OCI-LY3 (cell line): Measurements from ENCODE around the gene NMT1.

ENCODE experiments used
- H2AFZ ChIP-seq: fragments of 200-600, 300-600 bp; shearing (Covaris generic); 2 replicates; pipeline ENCODE4 v1.6.0; 2014; ENCODE audit warnings: antibody characterized with exemption, low read depth, low read length
- H3K27ac ChIP-seq: fragments of 200-600, 300-600 bp; sonication (generic); 2 replicates; pipeline ENCODE4 v1.5.1; 2014; ENCODE audit warnings: mild to moderate bottlenecking, low read length, moderate library complexity, mixed read lengths
- H3K27me3 ChIP-seq: fragments of 200-600, 300-600 bp; sonication (generic); 2 replicates; pipeline ENCODE4 v1.6.1; 2014; ENCODE audit warnings: low read depth, low read length, mixed read lengths
- H3K36me3 ChIP-seq: fragments of 200-600, 300-600 bp; sonication (generic); replicated peaks from 2 replicates; pipeline ENCODE3; 2014; ENCODE audit warnings: low read depth, low read length, mixed read lengths
- H3K4me1 ChIP-seq: fragments of 300-600, 200-600 bp; sonication (generic); 2 replicates; pipeline ENCODE4 v1.6.1; 2014; ENCODE audit warnings: low read length, mixed read lengths
- H3K4me2 ChIP-seq: fragments of 200-600, 300-600 bp; sonication (generic); 2 replicates; pipeline ENCODE4 v1.6.1; 2014; ENCODE audit warnings: low read length, mixed read lengths
- H3K4me3 ChIP-seq: fragments of 300-600, 200-600 bp; sonication (generic); 2 replicates; pipeline ENCODE4 v1.5.1; 2014; ENCODE audit warnings: antibody characterized with exemption, mild to moderate bottlenecking, low read length, moderate library complexity
- H3K79me2 ChIP-seq: fragments of 300-600, 200-600 bp; shearing (Covaris generic); 2 replicates; pipeline ENCODE4 v1.6.1; 2014; ENCODE audit warnings: mild to moderate bottlenecking, low read length, mixed read lengths
- H3K9ac ChIP-seq: fragments of 300-600, 200-600 bp; shearing (Covaris generic); 2 replicates; pipeline ENCODE4 v1.6.0; 2014; ENCODE audit warnings: mild to moderate bottlenecking, low read length, moderate library complexity
- H3K9me3 ChIP-seq: fragments of 200-600, 300-600 bp; shearing (Covaris generic); 2 replicates; pipeline ENCODE4 v1.6.1; 2014; ENCODE audit warnings: low read length, mixed read lengths; ENCODE audit not compliant: insufficient read depth
- H4K20me1 ChIP-seq: fragments of 200-600, 300-600 bp; sonication (generic); 2 replicates; pipeline ENCODE4 v1.6.1; 2016; ENCODE audit warnings: low read length, mixed read lengths; ENCODE audit not compliant: insufficient read depth
- EZH2phosphoT487 ChIP-seq: fragments of 200-600 bp; shearing (Covaris generic); IDR thresholded peaks from 2 replicates; pipeline ENCODE4 v1.6.1; 2018; ENCODE audit warnings: antibody characterized with exemption, mixed run types, low read depth
- TF ChIP-seq, protein P1 (sequence below): fragments of 200-600, 300-600 bp; sonication (generic); IDR thresholded peaks from 2 replicates; pipeline ENCODE4 v1.5.1; 2014; ENCODE audit warnings: antibody characterized with exemption, low read length, low read depth

The NMT1 gene

DNA sequence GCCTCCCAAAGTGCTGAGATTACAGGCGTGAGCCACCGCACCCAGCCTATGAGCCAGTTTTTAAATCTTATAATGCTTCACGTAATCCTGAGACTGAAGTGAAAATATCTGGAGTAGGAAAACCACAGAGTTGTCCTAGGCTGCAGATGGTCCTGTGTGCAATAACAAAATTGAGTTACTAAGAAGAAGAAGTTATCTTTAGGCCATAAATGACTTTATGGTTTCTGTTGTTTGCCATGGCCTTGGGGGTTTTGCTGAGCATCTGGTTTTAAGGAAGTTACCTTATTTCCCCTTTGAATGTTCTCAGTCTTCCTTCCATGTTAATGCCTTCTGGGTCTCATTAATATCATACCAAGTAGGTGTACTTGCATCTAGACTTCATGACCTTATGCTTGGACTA, 16.5 kb downstream of the NMT1 start:
- H3K4me2 ChIP-seq: peak overlapping the region; percentile 57
- peak overlapping the region; percentile 34 for H3K4me3 ChIP-seq
- H4K20me1 ChIP-seq: 0 out of 2 replicates have a peak, but pooled peaks cover 5% of the 10 kb centered on the region
- H3K27me3 ChIP-seq: no peaks in the 10 kb centered on the region
- H2AFZ ChIP-seq: no peak overlapping the region
- H3K9me3 ChIP-seq: peaks cover 3% of the 10 kb centered on the region; the same call in 1 of the 2 replicates
- TF ChIP-seq, protein P1, sequence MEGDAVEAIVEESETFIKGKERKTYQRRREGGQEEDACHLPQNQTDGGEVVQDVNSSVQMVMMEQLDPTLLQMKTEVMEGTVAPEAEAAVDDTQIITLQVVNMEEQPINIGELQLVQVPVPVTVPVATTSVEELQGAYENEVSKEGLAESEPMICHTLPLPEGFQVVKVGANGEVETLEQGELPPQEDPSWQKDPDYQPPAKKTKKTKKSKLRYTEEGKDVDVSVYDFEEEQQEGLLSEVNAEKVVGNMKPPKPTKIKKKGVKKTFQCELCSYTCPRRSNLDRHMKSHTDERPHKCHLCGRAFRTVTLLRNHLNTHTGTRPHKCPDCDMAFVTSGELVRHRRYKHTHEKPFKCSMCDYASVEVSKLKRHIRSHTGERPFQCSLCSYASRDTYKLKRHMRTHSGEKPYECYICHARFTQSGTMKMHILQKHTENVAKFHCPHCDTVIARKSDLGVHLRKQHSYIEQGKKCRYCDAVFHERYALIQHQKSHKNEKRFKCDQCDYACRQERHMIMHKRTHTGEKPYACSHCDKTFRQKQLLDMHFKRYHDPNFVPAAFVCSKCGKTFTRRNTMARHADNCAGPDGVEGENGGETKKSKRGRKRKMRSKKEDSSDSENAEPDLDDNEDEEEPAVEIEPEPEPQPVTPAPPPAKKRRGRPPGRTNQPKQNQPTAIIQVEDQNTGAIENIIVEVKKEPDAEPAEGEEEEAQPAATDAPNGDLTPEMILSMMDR: no peak
- TF ChIP-seq EZH2phosphoT487: no peak
- H3K27ac ChIP-seq: peak overlapping the region; percentile 91
- H3K36me3 ChIP-seq: peaks cover 67% of the 10 kb centered on the region
- peak overlapping the region; percentile 67; the same call in 1 of the 2 replicates for H3K9ac ChIP-seq
- H3K4me1 ChIP-seq: peaks cover 37% of the 10 kb centered on the region
- peaks cover 90% of the 10 kb centered on the region for H3K79me2 ChIP-seq

DNA sequence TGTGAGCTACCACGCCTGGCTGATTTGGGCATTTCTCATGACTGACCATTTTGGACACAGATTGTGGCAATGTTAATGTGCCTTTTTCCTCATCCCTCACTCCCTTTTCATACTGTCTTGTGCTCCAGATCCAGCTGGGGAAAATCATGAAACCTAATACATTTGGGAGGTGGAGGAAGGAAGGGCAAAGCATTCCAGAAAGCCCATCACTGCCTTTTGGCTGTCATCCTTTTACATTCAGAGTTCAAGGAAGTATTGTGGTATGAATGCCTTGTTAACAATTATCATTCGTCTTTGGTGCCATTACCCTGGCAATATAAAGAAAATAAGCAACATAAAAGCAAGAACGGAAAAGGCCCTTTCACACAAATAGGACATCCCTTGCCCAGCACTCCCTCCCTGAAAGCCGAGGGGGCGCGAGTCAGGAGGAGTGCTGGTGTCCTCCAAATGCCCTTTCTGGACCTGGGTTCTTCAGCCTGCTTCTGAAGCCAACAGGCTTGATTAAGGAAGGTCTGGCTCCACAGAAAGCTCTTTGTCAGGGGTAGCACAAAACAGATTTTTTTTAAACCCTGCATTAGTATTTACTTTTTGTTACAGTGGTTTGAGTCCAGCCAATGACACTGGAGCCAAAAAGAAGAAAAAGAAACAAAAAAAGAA, 20.1 kb downstream of the NMT1 start:
- no peak overlapping the region for H3K9ac ChIP-seq
- 0 out of 2 replicates have a peak overlapping the region, but pooled peaks have one; percentile 5 for H3K27ac ChIP-seq
- H3K36me3 ChIP-seq: peaks cover 61% of the 10 kb centered on the region
- H4K20me1 ChIP-seq: no peaks in the 10 kb centered on the region
- H2AFZ ChIP-seq: no peak overlapping the region
- H3K4me3 ChIP-seq: no peak overlapping the region
- H3K4me2 ChIP-seq: no peak overlapping the region
- H3K79me2 ChIP-seq: peaks cover 59% of the 10 kb centered on the region
- TF ChIP-seq, protein P1: no peak
- TF ChIP-seq EZH2phosphoT487: no peak
- H3K4me1 ChIP-seq: peaks cover 38% of the 10 kb centered on the region
- H3K27me3 ChIP-seq: no peaks in the 10 kb centered on the region
- H3K9me3 ChIP-seq: peaks cover 3% of the 10 kb centered on the region; the same call in 1 of the 2 replicates

DNA sequence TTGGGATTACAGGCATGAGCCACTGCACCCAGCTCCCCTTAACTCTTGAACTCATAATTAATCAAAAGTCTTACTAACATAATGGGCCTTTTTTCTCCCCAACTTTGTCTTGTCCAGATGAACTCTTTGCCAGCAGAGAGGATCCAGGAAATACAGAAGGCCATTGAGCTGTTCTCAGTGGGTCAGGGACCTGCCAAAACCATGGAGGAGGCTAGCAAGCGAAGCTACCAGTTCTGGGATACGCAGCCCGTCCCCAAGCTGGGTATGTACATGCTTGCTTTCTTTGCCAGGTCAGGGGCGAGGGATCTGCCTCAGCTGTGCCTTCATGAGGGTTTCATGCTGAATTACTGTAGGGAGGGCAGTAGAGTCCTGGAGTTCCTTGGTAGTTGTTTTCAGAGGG, 25.3 kb downstream of the NMT1 start:
- TF ChIP-seq EZH2phosphoT487: no peak
- TF ChIP-seq, protein P1: no peak
- H3K79me2 ChIP-seq: peaks cover 45% of the 10 kb centered on the region
- H3K4me3 ChIP-seq: no peak overlapping the region
- no peak overlapping the region for H3K9ac ChIP-seq
- no peaks in the 10 kb centered on the region for H3K9me3 ChIP-seq
- H2AFZ ChIP-seq: no peak overlapping the region
- H4K20me1 ChIP-seq: no peaks in the 10 kb centered on the region
- H3K27me3 ChIP-seq: no peaks in the 10 kb centered on the region
- H3K4me1 ChIP-seq: peaks cover 42% of the 10 kb centered on the region
- peak overlapping the region; percentile 40; the same call in 1 of the 2 replicates for H3K4me2 ChIP-seq
- peaks cover 55% of the 10 kb centered on the region for H3K36me3 ChIP-seq
- peak overlapping the region; percentile 95 for H3K27ac ChIP-seq

DNA sequence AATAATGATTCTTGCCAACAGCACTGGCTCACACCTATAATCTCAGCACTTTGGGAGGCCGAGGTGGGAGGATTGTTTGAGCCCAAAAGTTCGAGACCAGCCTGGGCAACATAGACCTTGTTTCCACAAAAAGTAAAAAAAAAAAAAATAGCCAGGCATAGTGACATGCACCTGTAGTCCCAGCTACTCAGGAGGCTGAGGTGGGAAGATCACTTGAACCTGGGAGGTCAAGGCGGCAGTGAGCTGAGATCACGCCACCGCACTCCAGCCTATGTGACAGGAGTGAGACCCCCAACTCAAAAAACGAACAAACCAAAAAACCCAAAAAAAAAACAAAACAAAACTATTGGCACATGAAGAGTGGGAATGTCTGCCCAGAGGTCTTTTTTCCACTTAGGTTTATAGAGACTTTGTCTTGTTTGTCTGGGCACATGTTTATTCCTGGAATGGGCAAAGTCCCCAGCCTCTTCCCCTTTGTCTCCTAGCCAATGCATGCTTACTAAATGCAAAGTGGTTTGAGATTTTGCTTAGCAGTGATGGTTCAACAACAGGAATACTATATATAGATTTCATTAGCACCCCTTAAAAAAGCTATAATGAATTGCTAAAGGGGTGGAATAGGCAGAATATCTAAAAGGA, 25.9 kb downstream of the NMT1 start:
- Histone ChIP-seq H3K27me3 (no peaks in the 10 kb centered on the region), H2AFZ (no peak overlapping the region), H3K4me3 (no peak overlapping the region; the same call in 1 of the 2 replicates), H3K79me2 (peaks cover 39% of the 10 kb centered on the region), H3K27ac (peak overlapping the region; percentile 95), H3K9me3 (no peaks in the 10 kb centered on the region), H4K20me1 (no peaks in the 10 kb centered on the region), H3K4me1 (peaks cover 42% of the 10 kb centered on the region), H3K4me2 (peak overlapping the region; percentile 40), H3K36me3 (peaks cover 55% of the 10 kb centered on the region), H3K9ac (peak overlapping the region; percentile 54)
- TF ChIP-seq, protein P1: no peak
- TF ChIP-seq EZH2phosphoT487: no peak
